ENCODE data around the gene ARID3B.

- TF ChIP-seq CTCF (IDR thresholded peaks at IDR 0.05) (no peak), BHLHE40 (IDR thresholded peaks at IDR 0.05; ENCODE audit: low read depth, low read length) (no peak), MAFK (IDR thresholded peaks at IDR 0.05; ENCODE audit: partially characterized antibody) (no peak), JUNB (IDR thresholded peaks at IDR 0.05) (no peak), CEBPB (IDR thresholded peaks at IDR 0.05) (no peak), MAX (IDR thresholded peaks at IDR 0.05) (no peak), USF2 (IDR thresholded peaks at IDR 0.05) (no peak), FOSL2 (IDR thresholded peaks at IDR 0.05) (no peak), FOSL2 (CRISPR knock-in tag; IDR thresholded peaks at IDR 0.05) (no peak), RAD21 (conservative IDR thresholded peaks at IDR 0.05 in 1 of 2, IDR thresholded peaks at IDR 0.05 in 1 of 2) (no peak), REST (IDR thresholded peaks at IDR 0.05) (no peak), E2F6 (IDR thresholded peaks at IDR 0.05; ENCODE audit: borderline replicate concordance, low read depth) (no peak), RFX5 (IDR thresholded peaks at IDR 0.05) (no peak), EP300 (IDR thresholded peaks at IDR 0.05) (no peak), RCOR1 (IDR thresholded peaks at IDR 0.05; ENCODE audit: low read depth, low read length) (no peak)
Measured at GRCh38 chr15:74646480-74646879, 105.5 kb downstream of the ARID3B start.

All from A549 (cell line).